ENCODE measurements around the gene TPRN.

The TPRN gene

GRCh38 chr9:137220317-137221094, 20.0 kb upstream of the TPRN start:
- Histone ChIP-seq H3K4me1 (ENCODE audit: insufficient read depth, insufficient read length) (peaks cover 27% of the 10 kb centered on the region), H3K36me3 (ENCODE audit: insufficient read depth, insufficient read length, low read length) (peaks cover 41% of the 10 kb centered on the region), H3K9me3 (ENCODE audit: insufficient read depth, low read length) (no peaks in the 10 kb centered on the region), H3K27me3 (ENCODE audit: insufficient read depth, insufficient read length) (peaks cover 13% of the 10 kb centered on the region), H3K4me3 (ENCODE audit: insufficient read length, low read depth) (no peak overlapping the region), H3K9ac (ENCODE audit: insufficient read length, low read depth) (no peak overlapping the region)
- no peak for TF ChIP-seq SUZ12 (IDR thresholded peaks at IDR 0.05; ENCODE audit: extremely low read depth, insufficient read depth, insufficient read length)
- TF ChIP-seq ZNF274 (IDR thresholded peaks at IDR 0.05; ENCODE audit: low read depth, low read length): no peak
- no peak for TF ChIP-seq YY1 (IDR thresholded peaks at IDR 0.05; ENCODE audit: insufficient read depth, insufficient read length)
- no peak for DNase-seq (ENCODE audit: low read depth, low spot score)

- DNase-seq (ENCODE audit: low read depth, low spot score): no peak
- Histone ChIP-seq H3K27me3 (ENCODE audit: insufficient read depth, insufficient read length) (peaks cover 13% of the 10 kb centered on the region), H3K4me1 (ENCODE audit: insufficient read depth, insufficient read length) (peaks cover 23% of the 10 kb centered on the region), H3K9ac (ENCODE audit: insufficient read length, low read depth) (no peak overlapping the region), H3K4me3 (ENCODE audit: insufficient read length, low read depth) (no peak overlapping the region), H3K9me3 (ENCODE audit: insufficient read depth, low read length) (no peaks in the 10 kb centered on the region), H3K36me3 (ENCODE audit: insufficient read depth, insufficient read length, low read length) (peaks cover 48% of the 10 kb centered on the region)
- TF ChIP-seq SUZ12 (IDR thresholded peaks at IDR 0.05; ENCODE audit: extremely low read depth, insufficient read depth, insufficient read length) (no peak), YY1 (IDR thresholded peaks at IDR 0.05; ENCODE audit: insufficient read depth, insufficient read length) (no peak), ZNF274 (IDR thresholded peaks at IDR 0.05; ENCODE audit: low read depth, low read length) (no peak)
Measured at GRCh38 chr9:137219757-137220316, 19.3 kb upstream of the TPRN start.

- Histone ChIP-seq H3K4me1 (ENCODE audit: insufficient read depth, insufficient read length) (peaks cover 21% of the 10 kb centered on the region), H3K4me3 (ENCODE audit: insufficient read length, low read depth) (no peak overlapping the region), H3K36me3 (ENCODE audit: insufficient read depth, insufficient read length, low read length) (peaks cover 58% of the 10 kb centered on the region), H3K9ac (ENCODE audit: insufficient read length, low read depth) (no peak overlapping the region), H3K27me3 (ENCODE audit: insufficient read depth, insufficient read length) (peaks cover 13% of the 10 kb centered on the region), H3K9me3 (ENCODE audit: insufficient read depth, low read length) (no peaks in the 10 kb centered on the region)
- no peak for TF ChIP-seq SUZ12 (IDR thresholded peaks at IDR 0.05; ENCODE audit: extremely low read depth, insufficient read depth, insufficient read length)
- TF ChIP-seq YY1 (IDR thresholded peaks at IDR 0.05; ENCODE audit: insufficient read depth, insufficient read length): no peak
- TF ChIP-seq ZNF274 (IDR thresholded peaks at IDR 0.05; ENCODE audit: low read depth, low read length): no peak
- no peak for DNase-seq (ENCODE audit: low read depth, low spot score)
Measured at GRCh38 chr9:137218754-137219271, 18.3 kb upstream of the TPRN start.

- TF ChIP-seq ZNF274 (IDR thresholded peaks at IDR 0.05; ENCODE audit: low read depth, low read length) (no peak), SUZ12 (IDR thresholded peaks at IDR 0.05; ENCODE audit: extremely low read depth, insufficient read depth, insufficient read length) (no peak), YY1 (IDR thresholded peaks at IDR 0.05; ENCODE audit: insufficient read depth, insufficient read length) (no peak)
- no peak overlapping the region for H3K9ac ChIP-seq (ENCODE audit: insufficient read length, low read depth)
Measured at GRCh38 chr9:137218212-137218753, 17.7 kb upstream of the TPRN start.

GRCh38 chr9:137217276-137218211, 17.0 kb upstream of the TPRN start:
- Histone ChIP-seq H3K9ac (ENCODE audit: insufficient read length, low read depth) (peak overlapping the region; percentile 21), H3K27me3 (ENCODE audit: insufficient read depth, insufficient read length) (peaks cover 7% of the 10 kb centered on the region), H3K9me3 (ENCODE audit: insufficient read depth, low read length) (no peaks in the 10 kb centered on the region), H3K4me1 (ENCODE audit: insufficient read depth, insufficient read length) (peaks cover 17% of the 10 kb centered on the region), H3K4me3 (ENCODE audit: insufficient read length, low read depth) (no peak overlapping the region), H3K36me3 (ENCODE audit: insufficient read depth, insufficient read length, low read length) (peaks cover 71% of the 10 kb centered on the region)
- TF ChIP-seq YY1 (IDR thresholded peaks at IDR 0.05; ENCODE audit: insufficient read depth, insufficient read length): no peak
- no peak for TF ChIP-seq ZNF274 (IDR thresholded peaks at IDR 0.05; ENCODE audit: low read depth, low read length)
- TF ChIP-seq SUZ12 (IDR thresholded peaks at IDR 0.05; ENCODE audit: extremely low read depth, insufficient read depth, insufficient read length): no peak
- DNase-seq (ENCODE audit: low read depth, low spot score): no peak

More at GRCh38 chr9:137218212-137218753, 17.7 kb upstream of the TPRN start:
- H3K4me1 ChIP-seq (ENCODE audit: insufficient read depth, insufficient read length): peaks cover 21% of the 10 kb centered on the region
- peaks cover 13% of the 10 kb centered on the region for H3K27me3 ChIP-seq (ENCODE audit: insufficient read depth, insufficient read length)
- H3K36me3 ChIP-seq (ENCODE audit: insufficient read depth, insufficient read length, low read length): peaks cover 63% of the 10 kb centered on the region
- H3K4me3 ChIP-seq (ENCODE audit: insufficient read length, low read depth): no peak overlapping the region
- DNase-seq (ENCODE audit: low read depth, low spot score): no peak
- H3K9me3 ChIP-seq (ENCODE audit: insufficient read depth, low read length): no peaks in the 10 kb centered on the region

- no peak for DNase-seq (ENCODE audit: low read depth, low spot score)
- Histone ChIP-seq H3K4me1 (ENCODE audit: insufficient read depth, insufficient read length) (peaks cover 21% of the 10 kb centered on the region), H3K4me3 (ENCODE audit: insufficient read length, low read depth) (no peak overlapping the region), H3K9me3 (ENCODE audit: insufficient read depth, low read length) (no peaks in the 10 kb centered on the region), H3K9ac (ENCODE audit: insufficient read length, low read depth) (no peak overlapping the region), H3K36me3 (ENCODE audit: insufficient read depth, insufficient read length, low read length) (peaks cover 82% of the 10 kb centered on the region), H3K27me3 (ENCODE audit: insufficient read depth, insufficient read length) (no peaks in the 10 kb centered on the region)
- TF ChIP-seq ZNF274 (IDR thresholded peaks at IDR 0.05; ENCODE audit: low read depth, low read length): no peak
- TF ChIP-seq SUZ12 (IDR thresholded peaks at IDR 0.05; ENCODE audit: extremely low read depth, insufficient read depth, insufficient read length): no peak
- TF ChIP-seq YY1 (IDR thresholded peaks at IDR 0.05; ENCODE audit: insufficient read depth, insufficient read length): no peak
Measured at GRCh38 chr9:137216188-137216965, 15.8 kb upstream of the TPRN start.
